ENCODE data around the gene BSPH1.

BSPH1 gene

GRCh38 chr19:48010932-48011758 lies 19.2 kb upstream of the BSPH1 start (continued):
- TF ChIP-seq, protein P1, sequence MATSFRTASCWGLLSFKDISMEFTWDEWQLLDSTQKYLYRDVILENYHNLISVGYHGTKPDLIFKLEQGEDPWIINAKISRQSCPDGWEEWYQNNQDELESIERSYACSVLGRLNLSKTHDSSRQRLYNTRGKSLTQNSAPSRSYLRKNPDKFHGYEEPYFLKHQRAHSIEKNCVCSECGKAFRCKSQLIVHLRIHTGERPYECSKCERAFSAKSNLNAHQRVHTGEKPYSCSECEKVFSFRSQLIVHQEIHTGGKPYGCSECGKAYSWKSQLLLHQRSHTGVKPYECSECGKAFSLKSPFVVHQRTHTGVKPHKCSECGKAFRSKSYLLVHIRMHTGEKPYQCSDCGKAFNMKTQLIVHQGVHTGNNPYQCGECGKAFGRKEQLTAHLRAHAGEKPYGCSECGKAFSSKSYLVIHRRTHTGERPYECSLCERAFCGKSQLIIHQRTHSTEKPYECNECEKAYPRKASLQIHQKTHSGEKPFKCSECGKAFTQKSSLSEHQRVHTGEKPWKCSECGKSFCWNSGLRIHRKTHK (tag by site-specific recombination; IDR thresholded peaks at IDR 0.05), result peak; percentile 94
- TF ChIP-seq, protein P2, sequence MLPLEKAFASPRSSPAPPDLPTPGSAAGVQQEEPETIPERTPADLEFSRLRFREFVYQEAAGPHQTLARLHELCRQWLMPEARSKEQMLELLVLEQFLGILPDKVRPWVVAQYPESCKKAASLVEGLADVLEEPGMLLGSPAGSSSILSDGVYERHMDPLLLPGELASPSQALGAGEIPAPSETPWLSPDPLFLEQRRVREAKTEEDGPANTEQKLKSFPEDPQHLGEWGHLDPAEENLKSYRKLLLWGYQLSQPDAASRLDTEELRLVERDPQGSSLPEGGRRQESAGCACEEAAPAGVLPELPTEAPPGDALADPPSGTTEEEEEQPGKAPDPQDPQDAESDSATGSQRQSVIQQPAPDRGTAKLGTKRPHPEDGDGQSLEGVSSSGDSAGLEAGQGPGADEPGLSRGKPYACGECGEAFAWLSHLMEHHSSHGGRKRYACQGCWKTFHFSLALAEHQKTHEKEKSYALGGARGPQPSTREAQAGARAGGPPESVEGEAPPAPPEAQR (tag by site-specific recombination; IDR thresholded peaks at IDR 0.05), result no peak
- no peak for TF ChIP-seq MYNN (tag by site-specific recombination; IDR thresholded peaks at IDR 0.05; ENCODE audit: borderline replicate concordance)
- 0 out of 2 replicates have a peak, but pooled peaks have one; percentile 82 for TF ChIP-seq ZNF747 (tag by site-specific recombination; IDR thresholded peaks at IDR 0.05)
- TF ChIP-seq ZNF24 (tag by site-specific recombination; IDR thresholded peaks at IDR 0.05), result no peak
- TF ChIP-seq ZNF621 (tag by site-specific recombination; IDR thresholded peaks at IDR 0.05), result peak; percentile 53; the same call in 1 of the 2 replicates
- TF ChIP-seq KLF16 (tag by site-specific recombination; IDR thresholded peaks at IDR 0.05), result 0 out of 2 replicates have a peak, but pooled peaks have one; percentile 35
- TF ChIP-seq ZNF571 (tag by site-specific recombination; IDR thresholded peaks at IDR 0.05), result 0 out of 2 replicates have a peak, but pooled peaks have one; percentile 14
- peak; percentile 59; the same call in 1 of the 2 replicates for TF ChIP-seq SALL2 (tag by site-specific recombination; IDR thresholded peaks at IDR 0.05; ENCODE audit: borderline replicate concordance)
- TF ChIP-seq ZSCAN30 (tag by site-specific recombination; IDR thresholded peaks at IDR 0.05), result no peak

DNA sequence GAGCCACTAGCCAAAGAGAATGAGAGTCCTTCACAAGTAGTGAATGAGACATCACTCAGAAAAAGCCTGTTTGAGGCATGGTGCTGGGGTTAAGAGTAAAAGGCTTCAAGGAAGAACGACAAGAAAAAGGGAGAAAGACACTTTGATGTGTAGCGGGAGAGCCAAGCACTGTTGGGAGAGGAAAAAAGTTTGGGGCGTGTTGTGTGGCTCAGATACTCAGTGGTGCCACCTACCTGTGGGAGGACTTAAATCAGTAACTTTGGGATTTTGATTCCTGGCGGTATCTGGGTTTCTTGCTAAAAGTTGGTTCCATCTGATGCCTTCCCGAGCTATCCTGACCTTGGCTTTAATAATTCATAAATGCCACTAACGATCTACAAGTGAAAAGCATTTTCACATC lies 14.8 kb upstream of the BSPH1 start:
- ChIA-PET POLR2A (no interaction called here), CTCF (interaction anchor here (0.6 to 1.7 kb wide), 7 partner anchors 9 to 44 kb away, joined by 3 to 4 read pairs (median 3); partner anchors contain the start of gene ELSPBP1)
- TF ChIP-seq ZNF639 (tag by site-specific recombination; IDR thresholded peaks at IDR 0.05), result no peak
- TF ChIP-seq ZNF624 (tag by site-specific recombination; IDR thresholded peaks at IDR 0.05), result no peak
- no peak for TF ChIP-seq ZEB2 (tag by site-specific recombination; IDR thresholded peaks at IDR 0.05)
- TF ChIP-seq ZNF394 (tag by site-specific recombination; IDR thresholded peaks at IDR 0.05; ENCODE audit: borderline replicate concordance), result no peak
- no peak for TF ChIP-seq ZNF776 (tag by site-specific recombination; IDR thresholded peaks at IDR 0.05; ENCODE audit: borderline replicate concordance)
- no peak for TF ChIP-seq ZNF274 (IDR thresholded peaks at IDR 0.05; ENCODE audit: low read length)
- no peak for TF ChIP-seq ZNF274 (tag by site-specific recombination; IDR thresholded peaks at IDR 0.05; ENCODE audit: borderline replicate concordance)
- TF ChIP-seq ZBTB49 (tag by site-specific recombination; IDR thresholded peaks at IDR 0.05; ENCODE audit: low read depth), result no peak
- no peak for TF ChIP-seq ZNF140 (tag by site-specific recombination; IDR thresholded peaks at IDR 0.05)
- no peak for TF ChIP-seq ZBTB48 (tag by site-specific recombination; IDR thresholded peaks at IDR 0.05)
- TF ChIP-seq ZNF664 (tag by site-specific recombination; IDR thresholded peaks at IDR 0.05), result no peak
- no peaks in the 10 kb centered on the region for H3K4me1 ChIP-seq (ENCODE audit: control insufficient read depth, insufficient read depth, low read length)
- no peaks in the 10 kb centered on the region for H3K36me3 ChIP-seq (ENCODE audit: control insufficient read depth in 2 of 2, insufficient read depth in 1 of 2, low read length in 2 of 2)
- no peak overlapping the region for H3K4me3 ChIP-seq (ENCODE audit: low read depth, low read length)
- no peaks in the 10 kb centered on the region; the same call in 1 of the 2 replicates for H3K9me3 ChIP-seq (ENCODE audit: control insufficient read depth, insufficient read depth, low read depth, low read length)
- H3K27ac ChIP-seq (ENCODE audit: extremely low read depth, low read depth, low read length), result no peak overlapping the region
